CD14-positive monocyte (primary cell): ENCODE measurements around the gene BMP4. TPM values are rescaled to one million over a fixed set of nuclear protein-coding genes. Genes with fewer than 3 reads are reported as not detected.

Experiments used
- DNase-seq, 3 donors: peaks; one replicate each; pipeline ENCODE4 v3.0.0-alpha.2; 2011 to 2022
- H2AFZ ChIP-seq: 2 replicates; pipeline ENCODE4 v1.6.0; 2012; ENCODE audit warnings: mild to moderate bottlenecking, low read depth, low read length, inconsistent platforms; ENCODE audit not compliant: insufficient read depth, poor library complexity, severe bottlenecking
- H3K27ac ChIP-seq, 2 donors: 1 replicate in 1 of 2; 2 replicates in 1 of 2; pipeline ENCODE4 v1.5.1; 2012 to 2013; ENCODE audit warnings: low read length in 2 of 2, control low read depth in 1 of 2, inconsistent platforms in 1 of 2, low read depth in 1 of 2, mild to moderate bottlenecking in 1 of 2
- H3K27me3 ChIP-seq, 2 donors: one replicate each; pipeline versions ENCODE4 v1.6.0 to v1.6.1; 2011 to 2013; ENCODE audit warnings: low read length in 2 of 2; ENCODE audit not compliant: control insufficient read depth in 2 of 2, insufficient read depth in 2 of 2
- H3K36me3 ChIP-seq, 2 donors: replicated peaks in 1 of 2; 1 replicate in 1 of 2; 2 replicates in 1 of 2; pipeline versions ENCODE4 v1.5.1 to v1.6.1; 2012 to 2013; ENCODE audit warnings: low read length in 2 of 2, control low read depth in 1 of 2, inconsistent platforms in 1 of 2, mild to moderate bottlenecking in 1 of 2; ENCODE audit not compliant: insufficient read depth in 2 of 2, control insufficient read depth in 1 of 2
- H3K4me1 ChIP-seq, 2 donors: 1 replicate in 1 of 2; 2 replicates in 1 of 2; pipeline versions ENCODE4 v1.5.1 to v1.6.1; 2012 to 2013; ENCODE audit warnings: low read length in 2 of 2, control low read depth in 1 of 2, inconsistent platforms in 1 of 2, mild to moderate bottlenecking in 1 of 2, moderate library complexity in 1 of 2; ENCODE audit not compliant: insufficient read depth in 2 of 2, control insufficient read depth in 1 of 2
- H3K4me2 ChIP-seq: replicated peaks from 2 replicates; pipeline ENCODE3; 2012; ENCODE audit warnings: low read length, moderate library complexity, mild to moderate bottlenecking; ENCODE audit not compliant: poor library complexity, severe bottlenecking; ENCODE audit errors: extremely low read depth
- H3K4me3 ChIP-seq, 3 experiments: fragments of 200-600 bp in 1 of 3; sonication (generic) in 1 of 3; replicated peaks in 1 of 3; 1 replicate in 2 of 3; 2 replicates in 1 of 3; pipeline ENCODE4 v1.5.1; 2011 to 2013; ENCODE audit warnings: low read length in 3 of 3, mild to moderate bottlenecking in 3 of 3, control low read depth in 2 of 3, low read depth in 2 of 3, inconsistent platforms in 1 of 3, moderate library complexity in 1 of 3
- H3K79me2 ChIP-seq: 2 replicates; pipeline ENCODE4 v1.6.0; 2012; ENCODE audit warnings: mild to moderate bottlenecking, control low read depth, inconsistent platforms, low read length, moderate library complexity; ENCODE audit not compliant: insufficient read depth
- H3K9ac ChIP-seq: 2 replicates; pipeline ENCODE4 v1.6.0; 2017; ENCODE audit warnings: low read length, mild to moderate bottlenecking; ENCODE audit not compliant: insufficient read depth, poor library complexity, severe bottlenecking
- H3K9me3 ChIP-seq, 2 donors: replicated peaks in 1 of 2; 1 replicate in 1 of 2; 2 replicates in 1 of 2; pipeline versions ENCODE4 v1.5.1 to v1.6.1; 2012 to 2013; ENCODE audit warnings: low read length in 2 of 2, control low read depth in 1 of 2; ENCODE audit not compliant: control insufficient read depth in 1 of 2, insufficient read depth in 1 of 2
- H4K20me1 ChIP-seq: 2 replicates; pipeline ENCODE4 v1.6.0; 2012; ENCODE audit warnings: mild to moderate bottlenecking, low read length, control low read depth, moderate library complexity; ENCODE audit not compliant: insufficient read depth
- H3K27ac Mint-ChIP-seq, 7 donors: one replicate each; pipeline ENCODE4 v1.8.0; 2020; ENCODE audit warnings: mild to moderate bottlenecking in 7 of 7, mixed read lengths in 7 of 7, moderate library complexity in 6 of 7, inconsistent platforms in 2 of 7
- H3K27me3 Mint-ChIP-seq, 3 donors: one replicate each; pipeline ENCODE4 v1.8.0; 2021 to 2022; ENCODE audit warnings: low read depth in 3 of 3, mild to moderate bottlenecking in 3 of 3, mixed read lengths in 3 of 3, moderate library complexity in 3 of 3, inconsistent platforms in 1 of 3
- H3K36me3 Mint-ChIP-seq, 2 donors: one replicate each; pipeline ENCODE4 v1.8.0; 2020; ENCODE audit warnings: mixed read lengths in 2 of 2, inconsistent platforms in 1 of 2, mild to moderate bottlenecking in 1 of 2
- H3K4me1 Mint-ChIP-seq: one replicate; pipeline ENCODE4 v1.8.0; 2020; ENCODE audit warnings: mild to moderate bottlenecking, mixed read lengths
- H3K4me3 Mint-ChIP-seq, 2 donors: one replicate each; pipeline ENCODE4 v1.8.0; 2020; ENCODE audit warnings: mild to moderate bottlenecking in 2 of 2, mixed read lengths in 2 of 2, moderate library complexity in 1 of 2
- H3K9me3 Mint-ChIP-seq, 7 donors: one replicate each; pipeline ENCODE4 v1.8.0; 2020 to 2022; ENCODE audit warnings: mixed read lengths in 7 of 7, mild to moderate bottlenecking in 6 of 7, moderate library complexity in 6 of 7, inconsistent platforms in 2 of 7
- WGBS: methylation state at CpG from one replicate; pipeline ENCODE4 v1.1.5; 2013; ENCODE audit warnings: missing lambda C conversion rate; ENCODE audit not compliant: insufficient coverage; 5-methylcytosine and 5-hydroxymethylcytosine counted together
- intact Hi-C, 2 donors: fragments of 100-400 bp; cut with micrococcal nuclease; formaldehyde crosslinking; loops; one replicate each; pipeline versions ENCODE4 v1.15.0 to v1.15.1; 2023
- polyA plus RNA-seq, 3 donors: library from polyadenylated mRNA; depleted of rRNA in 1 of 3; unstranded in 2 of 3; stranded (reverse) in 1 of 3; fragments of 300-500 nt in 2 of 3; fragments of >200 nt in 1 of 3; fragmentation: Illumina TruSeq in 2 of 3; gene quantifications; 1 replicate in 2 of 3; 2 replicates in 1 of 3; pipeline ENCODE4 v1.2.3, GENCODE V29; 2012 to 2021
- TF ChIP-seq, protein P1 (sequence below): fragments of 200-600 bp; IDR thresholded peaks from one replicate; pipeline ENCODE4 v1.8.0; 2022; ENCODE audit warnings: antibody characterized with exemption, mild to moderate bottlenecking

The BMP4 gene
- polyA plus RNA-seq, 3 donors, result 0.28 TPM; not detected in 2

DNA sequence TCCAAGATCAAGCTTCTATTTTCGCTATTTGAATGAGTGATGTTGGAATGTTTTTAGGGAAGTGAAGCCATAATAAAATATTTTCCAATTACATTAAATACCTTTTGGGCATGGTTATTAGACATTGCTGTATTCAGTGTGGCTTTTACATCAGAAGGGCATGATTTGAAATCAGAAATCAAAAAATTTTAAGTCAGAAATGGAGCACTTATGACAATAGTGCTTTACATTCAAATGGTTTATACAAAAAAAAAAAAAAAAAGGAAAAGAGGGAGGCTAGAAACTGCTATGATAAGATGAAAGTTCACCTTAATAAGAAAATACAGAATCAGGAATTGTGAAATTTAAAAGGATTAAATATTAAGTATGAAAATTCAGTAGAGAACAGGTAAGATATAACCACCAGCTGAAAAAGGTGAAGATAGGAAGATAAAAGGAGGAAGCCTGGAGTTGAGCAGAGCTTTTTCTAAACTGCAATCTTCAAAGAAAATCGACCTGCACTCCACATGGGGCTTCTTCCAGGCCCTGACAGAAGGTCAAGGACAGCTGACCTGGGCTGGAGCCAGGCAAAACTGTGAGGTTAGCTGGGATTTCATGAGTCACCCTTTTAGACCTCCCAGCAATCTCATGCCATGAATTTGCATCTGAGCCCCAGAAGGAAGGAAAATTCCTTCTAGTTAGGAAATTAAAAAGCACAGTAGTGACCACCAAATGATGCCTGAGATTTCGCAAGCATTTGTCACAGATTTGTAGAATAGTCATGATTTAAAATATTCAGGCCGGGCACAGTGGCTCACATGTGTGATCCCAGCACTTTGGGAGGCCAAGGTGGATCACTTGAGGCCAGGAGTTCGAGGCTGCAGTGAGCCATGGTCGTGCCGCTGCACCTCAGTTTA is 23.4 kb upstream of the BMP4 start:
- no peaks in the 10 kb centered on the region for H3K36me3 ChIP-seq
- H3K4me3 ChIP-seq, result no peak overlapping the region
- no peaks in the 10 kb centered on the region for H3K4me1 Mint-ChIP-seq
- peaks cover 6 to 10% (median 6%) of the 10 kb centered on the region in 3 donors for H3K27me3 Mint-ChIP-seq
- no peaks in the 10 kb centered on the region for H3K4me1 ChIP-seq
- no peak overlapping the region for H2AFZ ChIP-seq
- no peak overlapping the region for H3K9ac ChIP-seq
- H3K36me3 Mint-ChIP-seq, result no peaks in the 10 kb centered on the region
- H3K9me3 Mint-ChIP-seq, result peaks cover 5 to 12% (median 9%) of the 10 kb centered on the region in 7 donors
- no peaks in the 10 kb centered on the region for H3K27me3 ChIP-seq
- no peaks in the 10 kb centered on the region for H3K79me2 ChIP-seq
- H3K27ac Mint-ChIP-seq, result no peak overlapping the region
- no peak overlapping the region for H3K4me3 Mint-ChIP-seq
- H3K27ac ChIP-seq, result no peak overlapping the region
- H3K4me2 ChIP-seq, result no peak overlapping the region
- 58% methylated on average over 4 of the region's 7 CpGs for WGBS
- no peak for DNase-seq
- intact Hi-C loops, result no loop called here
- TF ChIP-seq, protein P1, sequence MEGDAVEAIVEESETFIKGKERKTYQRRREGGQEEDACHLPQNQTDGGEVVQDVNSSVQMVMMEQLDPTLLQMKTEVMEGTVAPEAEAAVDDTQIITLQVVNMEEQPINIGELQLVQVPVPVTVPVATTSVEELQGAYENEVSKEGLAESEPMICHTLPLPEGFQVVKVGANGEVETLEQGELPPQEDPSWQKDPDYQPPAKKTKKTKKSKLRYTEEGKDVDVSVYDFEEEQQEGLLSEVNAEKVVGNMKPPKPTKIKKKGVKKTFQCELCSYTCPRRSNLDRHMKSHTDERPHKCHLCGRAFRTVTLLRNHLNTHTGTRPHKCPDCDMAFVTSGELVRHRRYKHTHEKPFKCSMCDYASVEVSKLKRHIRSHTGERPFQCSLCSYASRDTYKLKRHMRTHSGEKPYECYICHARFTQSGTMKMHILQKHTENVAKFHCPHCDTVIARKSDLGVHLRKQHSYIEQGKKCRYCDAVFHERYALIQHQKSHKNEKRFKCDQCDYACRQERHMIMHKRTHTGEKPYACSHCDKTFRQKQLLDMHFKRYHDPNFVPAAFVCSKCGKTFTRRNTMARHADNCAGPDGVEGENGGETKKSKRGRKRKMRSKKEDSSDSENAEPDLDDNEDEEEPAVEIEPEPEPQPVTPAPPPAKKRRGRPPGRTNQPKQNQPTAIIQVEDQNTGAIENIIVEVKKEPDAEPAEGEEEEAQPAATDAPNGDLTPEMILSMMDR, result no peak
- H3K9me3 ChIP-seq, result peaks cover 7 to 8% of the 10 kb centered on the region in 2 donors
- H4K20me1 ChIP-seq, result no peaks in the 10 kb centered on the region

DNA sequence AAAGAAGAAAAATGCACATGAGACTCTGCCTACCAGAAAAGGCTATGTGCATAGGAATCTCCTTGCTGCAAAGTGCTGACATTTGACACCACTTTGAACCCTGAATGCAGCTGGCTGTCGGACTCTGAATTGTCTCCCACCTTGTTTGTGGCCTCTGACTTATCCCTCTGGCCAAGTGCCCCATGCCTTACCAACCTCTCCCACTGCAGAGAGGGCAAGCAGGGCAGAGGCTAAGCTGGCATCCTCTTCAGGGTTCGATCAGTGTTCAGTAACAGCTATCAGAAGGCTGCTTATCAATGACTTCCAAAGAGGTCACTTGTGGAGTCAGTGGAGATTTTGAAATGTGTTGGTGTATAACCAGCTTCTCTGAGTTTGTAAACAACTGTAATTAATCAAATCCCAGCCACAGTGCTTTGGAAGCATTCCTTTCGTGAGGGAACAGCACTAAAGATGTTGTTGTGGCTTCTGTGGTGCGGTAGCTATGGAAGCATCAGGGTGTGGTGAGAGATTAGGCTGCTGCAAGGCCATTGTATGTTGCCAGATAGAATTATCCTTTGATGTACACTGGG is 22.6 kb upstream of the BMP4 start:
- H3K9ac ChIP-seq, result no peak overlapping the region
- 70% methylated on average over 2 of the region's 4 CpGs for WGBS
- H3K4me1 ChIP-seq, result no peaks in the 10 kb centered on the region
- no peak overlapping the region for H3K4me2 ChIP-seq
- H3K27ac Mint-ChIP-seq, result no peak overlapping the region
- no peaks in the 10 kb centered on the region for H3K79me2 ChIP-seq
- peaks cover 0 to 4% (median 2%) of the 10 kb centered on the region in 7 donors for H3K9me3 Mint-ChIP-seq
- TF ChIP-seq, protein P1, result no peak
- peaks cover 6 to 10% (median 6%) of the 10 kb centered on the region in 3 donors for H3K27me3 Mint-ChIP-seq
- no peak for DNase-seq
- no peaks in the 10 kb centered on the region for H3K36me3 Mint-ChIP-seq
- H3K27ac ChIP-seq, result no peak overlapping the region
- H3K4me3 Mint-ChIP-seq, result no peak overlapping the region
- no peaks in the 10 kb centered on the region for H3K4me1 Mint-ChIP-seq
- H3K36me3 ChIP-seq, result no peaks in the 10 kb centered on the region
- peaks cover 0 to under 1% of the 10 kb centered on the region in 2 donors for H3K9me3 ChIP-seq
- no peaks in the 10 kb centered on the region for H4K20me1 ChIP-seq
- intact Hi-C loops, result no loop called here
- H3K27me3 ChIP-seq, result no peaks in the 10 kb centered on the region
- H2AFZ ChIP-seq, result no peak overlapping the region
- no peak overlapping the region for H3K4me3 ChIP-seq
